GM18951 (cell line): Measurements from ENCODE around the gene CNTN2.

Experiments
- POLR2A ChIP-seq: IDR thresholded peaks from 4 replicates; pipeline ENCODE4 v1.6.1; 2011; ENCODE audit warnings: mild to moderate bottlenecking; ENCODE audit not compliant: insufficient read length, insufficient read depth; ENCODE audit errors: extremely low read depth
- in situ Hi-C: fragments of 300-500 bp; cut with MboI; formaldehyde crosslinking; loops from one replicate; pipeline ENCODE4 v1.12.0; 2022; ENCODE audit warnings: low sequenced_read_pairs, mixed read lengths, inconsistent platforms; ENCODE audit not compliant: unreplicated experiment

CNTN2 gene

DNA sequence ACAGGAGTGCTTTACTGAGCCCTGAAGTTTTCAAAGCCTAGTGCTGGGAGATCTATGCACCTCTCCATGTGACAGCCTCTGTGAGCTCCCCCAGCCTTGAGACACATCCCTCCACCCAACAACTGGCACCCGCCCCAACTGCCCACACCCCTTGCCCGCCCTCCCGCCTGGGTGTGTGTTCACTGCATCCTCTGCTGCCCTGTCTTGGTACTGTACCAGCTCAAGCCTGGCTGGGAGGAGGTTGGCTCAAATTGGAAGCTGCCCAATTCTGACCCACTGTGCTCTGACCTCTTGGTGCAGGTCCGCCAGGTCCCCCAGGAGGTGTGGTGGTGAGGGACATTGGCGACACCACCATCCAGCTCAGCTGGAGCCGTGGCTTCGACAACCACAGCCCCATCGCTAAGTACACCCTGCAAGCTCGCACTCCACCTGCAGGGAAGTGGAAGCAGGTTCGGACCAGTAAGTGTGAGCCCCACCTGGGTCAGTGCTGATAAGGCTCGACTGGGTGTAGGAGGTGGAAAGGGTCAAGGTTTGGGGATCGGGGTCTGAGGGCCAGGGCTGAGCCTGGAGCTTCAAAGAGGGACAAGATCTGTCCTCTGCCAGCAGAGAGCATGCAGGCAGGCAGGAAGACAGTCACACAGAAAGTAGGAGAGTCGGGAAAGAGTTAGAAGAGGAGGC is 23.3 kb downstream of the CNTN2 start:
- in situ Hi-C loops = no loop called here
- TF ChIP-seq POLR2A = no peak

DNA sequence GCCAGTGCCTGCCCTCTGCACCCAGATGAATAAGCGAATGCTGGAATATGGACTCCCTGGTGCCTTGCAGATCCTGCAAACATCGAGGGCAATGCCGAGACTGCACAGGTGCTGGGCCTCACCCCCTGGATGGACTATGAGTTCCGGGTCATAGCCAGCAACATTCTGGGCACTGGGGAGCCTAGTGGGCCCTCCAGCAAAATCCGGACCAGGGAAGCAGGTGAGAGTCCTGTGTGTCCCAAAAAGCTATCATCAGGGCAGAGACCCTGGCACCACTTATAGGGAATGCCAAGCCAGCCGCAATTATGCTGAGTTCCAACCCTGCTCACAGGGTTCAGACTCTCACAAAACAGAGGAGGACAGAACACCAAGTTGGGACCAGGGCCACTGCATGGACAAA is 24.0 kb downstream of the CNTN2 start:
- no peak for TF ChIP-seq POLR2A
- in situ Hi-C loops = no loop called here

DNA sequence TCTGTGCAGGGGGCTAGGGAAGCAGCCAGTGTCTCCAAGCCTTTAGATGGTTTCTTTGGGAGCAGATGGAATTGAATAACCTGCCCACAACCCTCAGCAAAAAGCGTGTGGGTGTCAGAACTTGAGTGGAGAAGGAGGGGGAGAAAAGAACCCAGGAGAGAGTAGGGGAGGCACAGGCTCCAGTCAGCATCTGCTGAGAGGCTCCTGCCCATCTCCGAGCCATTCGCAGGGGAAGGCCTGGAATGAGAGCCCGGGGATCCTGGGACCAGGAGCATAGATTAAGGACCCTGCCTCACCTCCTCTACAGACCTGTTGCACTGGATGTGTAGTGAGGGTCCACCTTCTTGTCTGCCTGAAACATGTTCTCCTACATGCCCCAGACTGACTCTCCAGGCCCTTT is 25.0 kb downstream of the CNTN2 start:
- TF ChIP-seq POLR2A = no peak
- in situ Hi-C loops = no loop called here

DNA sequence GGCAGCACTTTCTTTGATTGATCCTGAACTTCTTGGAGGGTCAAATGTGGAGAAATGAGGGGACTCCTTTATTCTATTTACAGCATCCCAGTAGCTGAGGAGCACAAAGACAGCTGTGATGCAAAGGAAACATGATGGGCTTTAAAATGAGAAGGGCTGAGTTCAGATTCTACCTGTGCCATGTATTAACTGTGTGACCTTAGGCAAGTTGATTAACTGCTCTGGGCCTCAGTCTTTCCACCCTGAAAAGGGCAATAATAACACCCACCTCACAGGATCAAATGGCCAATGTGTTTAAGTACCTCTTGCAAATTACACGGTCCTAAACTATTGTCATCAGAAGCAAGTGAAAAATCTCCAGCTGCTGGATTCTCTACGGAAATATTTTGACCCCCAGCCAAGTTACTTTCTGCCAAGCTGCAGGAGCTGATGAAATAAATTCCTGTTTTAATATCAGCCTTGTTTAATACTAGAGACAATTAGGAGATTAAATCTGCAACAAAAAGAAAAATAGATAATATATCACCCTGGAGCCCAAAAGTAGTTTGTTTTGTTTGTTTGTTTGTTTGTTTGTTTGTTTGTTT is 25.5 kb downstream of the CNTN2 start:
- in situ Hi-C loops = no loop called here
- TF ChIP-seq POLR2A = no peak

DNA sequence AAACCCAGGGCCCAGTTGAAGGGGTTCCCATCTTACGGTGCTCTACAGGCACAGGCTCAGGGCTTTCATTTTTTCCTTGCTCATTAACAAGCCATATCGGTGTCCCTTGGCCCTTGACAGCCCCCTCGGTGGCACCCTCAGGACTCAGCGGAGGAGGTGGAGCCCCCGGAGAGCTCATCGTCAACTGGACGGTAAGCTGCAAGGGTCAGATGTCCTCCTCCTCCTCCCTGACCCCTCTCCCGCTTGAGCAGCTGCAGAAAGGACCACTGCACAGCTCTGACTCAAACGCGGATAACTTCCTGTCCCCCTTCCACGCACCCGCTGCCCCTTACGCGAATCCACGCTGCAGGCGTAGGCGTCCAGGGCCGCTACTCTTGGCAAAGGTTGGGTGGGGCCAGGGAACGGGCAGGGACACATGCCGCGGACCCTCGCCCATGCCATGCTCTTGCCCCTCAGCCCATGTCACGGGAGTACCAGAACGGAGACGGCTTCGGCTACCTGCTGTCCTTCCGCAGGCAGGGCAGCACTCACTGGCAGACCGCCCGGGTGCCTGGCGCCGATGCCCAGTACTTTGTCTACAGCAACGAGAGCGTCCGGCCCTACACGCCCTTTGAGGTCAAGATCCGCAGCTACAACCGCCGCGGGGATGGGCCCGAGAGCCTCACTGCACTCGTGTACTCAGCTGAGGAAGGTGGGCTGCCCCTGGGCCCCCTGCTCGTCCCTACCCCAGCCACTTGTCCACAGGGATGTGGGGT is 26.5 kb downstream of the CNTN2 start:
- TF ChIP-seq POLR2A = no peak
- in situ Hi-C loops = no loop called here

DNA sequence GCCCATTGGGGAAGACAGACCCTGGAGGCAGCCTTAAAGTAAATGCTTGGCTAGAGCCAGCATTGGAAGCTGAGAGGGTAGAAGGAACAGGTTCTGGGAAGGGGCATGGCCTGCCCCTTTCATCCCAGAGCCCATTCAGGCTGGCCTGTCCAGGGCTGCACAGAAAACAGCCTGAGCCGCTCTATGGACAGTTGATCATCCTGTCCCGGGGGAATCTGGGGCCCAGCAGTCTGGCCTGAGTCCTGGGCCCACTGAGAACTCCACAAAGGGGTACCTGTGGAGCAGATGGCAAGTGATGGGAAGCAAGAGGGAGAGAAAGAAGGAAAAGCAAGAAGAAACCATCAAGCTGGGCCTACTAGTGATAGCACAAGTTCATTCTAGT is 28.0 kb downstream of the CNTN2 start:
- in situ Hi-C loops = no loop called here

DNA sequence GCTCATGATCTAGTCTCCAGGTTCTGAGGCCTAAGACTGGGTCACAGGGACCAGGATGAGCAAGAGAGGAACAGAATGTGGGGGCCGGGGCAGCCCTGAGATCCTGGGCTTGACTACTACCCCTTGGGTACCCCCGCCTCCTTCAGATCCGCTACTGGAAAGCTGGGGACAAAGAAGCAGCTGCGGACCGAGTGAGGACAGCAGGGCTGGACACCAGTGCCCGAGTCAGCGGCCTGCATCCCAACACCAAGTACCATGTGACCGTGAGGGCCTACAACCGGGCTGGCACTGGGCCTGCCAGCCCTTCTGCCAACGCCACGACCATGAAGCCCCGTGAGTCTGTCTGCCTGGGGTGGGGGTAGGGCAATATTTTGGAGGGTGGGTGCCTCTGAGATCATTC is 28.8 kb downstream of the CNTN2 start:
- in situ Hi-C loops = no loop called here
- TF ChIP-seq POLR2A = no peak

More for the DNA sequence above, 28.0 kb downstream of the CNTN2 start:
- no peak for TF ChIP-seq POLR2A

DNA sequence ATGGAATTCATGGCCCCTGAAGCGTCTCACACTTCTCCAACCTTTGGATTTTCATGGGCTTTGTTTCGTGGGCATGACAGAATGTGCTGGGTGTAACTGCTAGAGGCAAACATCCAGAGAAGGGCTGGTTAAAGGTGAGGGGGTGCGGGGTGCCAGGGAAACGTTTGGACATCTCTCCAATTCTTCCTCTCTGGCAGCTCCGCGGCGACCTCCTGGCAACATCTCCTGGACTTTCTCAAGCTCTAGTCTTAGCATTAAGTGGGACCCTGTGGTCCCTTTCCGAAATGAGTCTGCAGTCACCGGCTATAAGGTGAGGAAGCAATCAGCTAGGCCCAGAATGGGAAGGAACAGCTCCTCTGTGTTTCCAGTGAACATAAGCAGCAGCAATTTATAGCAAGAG is 29.3 kb downstream of the CNTN2 start:
- TF ChIP-seq POLR2A = no peak
- in situ Hi-C loops = no loop called here

DNA sequence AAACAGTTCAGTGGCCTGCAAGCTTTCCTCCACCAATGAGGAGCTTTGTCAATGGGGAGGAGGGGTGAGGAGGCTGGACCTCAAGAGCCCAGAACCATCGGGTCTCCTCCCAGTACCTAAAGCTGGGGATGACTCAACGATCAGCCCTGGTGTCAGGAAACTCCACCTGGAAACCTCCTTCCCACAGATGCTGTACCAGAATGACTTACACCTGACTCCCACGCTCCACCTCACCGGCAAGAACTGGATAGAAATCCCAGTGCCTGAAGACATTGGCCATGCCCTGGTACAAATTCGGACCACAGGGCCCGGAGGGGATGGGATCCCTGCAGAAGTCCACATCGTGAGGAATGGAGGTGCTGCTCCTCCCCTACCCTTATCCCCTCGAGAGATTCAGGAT is 29.9 kb downstream of the CNTN2 start:
- no peak for TF ChIP-seq POLR2A
- in situ Hi-C loops = no loop called here

DNA sequence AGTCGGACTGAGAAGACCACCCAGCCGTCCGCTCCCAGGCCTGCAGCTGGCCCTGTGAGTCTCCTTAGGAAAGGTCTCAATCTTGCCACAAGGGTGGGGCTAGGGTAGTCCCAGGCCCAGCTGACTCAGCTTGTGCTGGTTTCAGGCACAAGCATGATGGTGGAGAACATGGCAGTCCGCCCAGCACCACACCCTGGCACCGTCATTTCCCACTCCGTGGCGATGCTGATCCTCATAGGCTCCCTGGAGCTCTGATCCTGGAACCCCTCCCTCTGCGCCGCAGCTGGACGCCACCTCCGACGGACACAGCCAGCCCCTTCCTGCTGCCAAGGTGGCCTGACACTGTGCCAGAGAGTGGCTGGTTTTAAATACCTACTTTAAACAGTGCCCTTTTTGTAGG is 30.5 kb downstream of the CNTN2 start:
- in situ Hi-C loops = no loop called here
- TF ChIP-seq POLR2A = no peak

DNA sequence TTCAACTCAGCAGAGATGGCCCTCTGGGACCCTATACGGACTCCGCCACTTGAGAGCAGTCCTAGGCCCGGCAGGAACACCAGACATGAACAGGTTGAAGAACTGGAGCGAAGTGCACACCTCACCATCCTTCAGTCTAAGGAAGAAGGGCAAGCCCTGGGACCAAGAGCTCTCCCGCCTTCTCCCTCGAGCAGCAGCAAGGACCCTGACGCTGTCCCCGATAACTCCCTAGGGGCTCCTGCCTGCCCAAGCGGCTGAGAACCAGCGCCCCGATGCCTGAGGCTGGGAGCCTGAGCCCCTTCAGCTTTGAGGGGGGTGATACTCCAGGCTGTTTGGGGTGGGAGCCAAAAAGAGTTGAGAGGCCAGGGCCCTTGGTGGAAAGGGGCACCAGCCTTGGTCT is 31.1 kb downstream of the CNTN2 start:
- TF ChIP-seq POLR2A = no peak
- in situ Hi-C loops = no loop called here

DNA sequence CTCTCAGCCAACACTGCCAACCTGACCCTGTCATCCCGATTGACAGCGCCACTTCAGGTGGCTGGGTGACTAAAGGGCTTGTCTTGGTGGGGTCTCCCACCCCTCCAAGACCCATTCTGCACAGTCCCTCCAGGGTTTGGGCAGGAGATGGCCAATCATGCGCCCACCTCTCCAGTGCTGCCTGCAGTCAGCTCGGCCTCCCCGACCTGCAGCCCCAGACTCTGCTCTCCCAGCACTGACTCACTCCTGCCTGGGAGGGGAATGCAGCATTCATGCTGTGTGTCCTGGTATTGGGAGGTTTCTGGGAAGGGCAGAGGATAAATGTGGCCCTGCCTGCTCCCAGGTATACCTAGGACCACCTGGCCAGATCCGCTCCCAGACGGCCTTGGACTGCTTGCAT is 31.5 kb downstream of the CNTN2 start:
- TF ChIP-seq POLR2A = no peak
- in situ Hi-C loops = no loop called here

DNA sequence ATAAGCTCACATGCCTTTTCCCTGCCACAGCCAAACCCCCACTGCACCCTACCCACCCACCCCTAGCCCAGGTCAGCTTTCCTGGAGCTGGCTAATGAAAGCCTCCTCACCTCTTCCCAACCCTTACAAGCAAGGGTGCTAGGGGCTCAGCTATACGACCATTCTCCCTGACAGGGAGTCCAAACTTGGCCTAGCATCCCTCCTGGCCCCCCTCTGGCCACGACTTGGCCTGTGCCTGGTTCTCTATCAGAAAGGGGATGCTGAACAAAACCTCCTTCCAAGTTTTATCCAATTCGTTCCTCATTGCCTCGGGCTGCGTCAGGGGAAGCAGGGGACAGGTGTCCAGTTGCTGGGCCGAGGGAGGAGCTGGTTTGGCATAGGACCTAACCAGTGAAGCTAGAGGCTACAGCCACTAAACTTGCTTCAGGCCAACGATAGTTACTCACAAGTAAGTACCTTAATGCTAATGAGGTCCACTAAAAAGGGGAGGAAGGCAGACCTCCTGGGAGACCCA is 32.7 kb downstream of the CNTN2 start:
- TF ChIP-seq POLR2A = no peak
- in situ Hi-C loops = no loop called here

DNA sequence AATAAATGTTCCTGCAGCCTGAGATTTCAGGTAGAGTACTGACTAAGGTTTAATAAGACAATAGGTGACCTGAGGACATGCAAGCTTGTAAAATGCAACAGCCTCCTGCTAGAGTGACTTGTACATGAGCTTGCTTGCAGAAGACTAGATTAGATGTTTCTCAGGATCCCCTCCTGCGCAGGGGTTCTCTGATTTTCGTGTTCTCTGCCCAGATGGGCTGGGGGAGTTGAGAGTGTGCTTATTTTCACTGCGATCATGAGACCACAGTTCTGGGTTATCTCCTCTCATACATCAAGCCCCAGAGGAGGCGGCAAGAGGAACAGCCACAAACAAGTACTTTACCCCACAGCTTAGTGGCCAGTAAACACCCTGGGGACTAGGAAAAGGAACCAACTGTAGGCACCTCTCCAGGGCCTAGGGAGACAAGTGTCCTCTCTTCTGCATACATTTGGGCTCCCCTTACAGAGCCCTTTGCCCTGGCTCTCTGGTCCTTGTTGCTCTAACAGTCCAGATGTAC is 33.3 kb downstream of the CNTN2 start:
- in situ Hi-C loops = no loop called here
- no peak for TF ChIP-seq POLR2A
